Spleen (tissue), 7 donors: Measurements from ENCODE around the gene P3H1.
"Not testable (repeated sequence)": the region's sequence is repeated elsewhere in the genome, so short reads cannot be mapped to it uniquely, and the experiment has no call there.

Source experiments
- POLR2AphosphoS5 ChIP-seq, 3 donors: sonication (generic); formaldehyde crosslinking; IDR thresholded peaks; one replicate each; pipeline ENCODE4 v1.5.1; 2017; ENCODE audit warnings: antibody characterized with exemption in 3 of 3
- TF ChIP-seq, protein P1 (sequence below), 11 experiments: fragments of 200-600 bp in 7 of 11; fragments of 450-650 bp in 4 of 11; sonication (generic) in 4 of 11; IDR thresholded peaks in 8 of 11; conservative IDR thresholded peaks in 3 of 11; 1 replicate in 7 of 11; 2 replicates in 4 of 11; pipeline versions ENCODE4 v1.4.0 to v1.8.0; 2016 to 2021; ENCODE audit warnings: antibody characterized with exemption in 11 of 11, inconsistent platforms in 4 of 11, mild to moderate bottlenecking in 1 of 11
- donor health status: DM: no; HTN: no; CAD: no; lungs with moderate emphysema.
- donor health status: DM: no; HTN: no; CAD: no.
- donor health status: DM: no; HTN: no; CAD: no.

DNA sequence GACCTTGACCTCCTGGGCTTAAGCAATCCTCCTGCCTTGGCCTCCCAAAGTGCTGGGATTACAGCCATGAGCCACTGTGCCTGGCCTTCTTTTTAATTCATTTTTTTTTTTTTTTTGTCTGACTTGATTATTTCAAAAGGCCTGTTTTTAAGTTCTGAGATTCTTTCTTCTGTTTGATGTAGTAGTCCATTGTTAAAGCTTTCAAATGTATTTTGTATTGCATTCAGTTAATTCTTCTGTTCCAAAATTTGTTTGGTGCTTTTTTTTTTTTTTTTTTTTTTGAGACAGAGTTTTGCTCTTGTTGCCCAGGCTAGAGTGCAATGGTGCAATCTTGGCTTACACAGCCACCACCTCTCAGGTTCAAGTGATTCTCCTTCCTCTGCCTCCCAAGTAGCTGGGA lies 52.4 kb downstream of the P3H1 start:
- TF ChIP-seq, protein P1, sequence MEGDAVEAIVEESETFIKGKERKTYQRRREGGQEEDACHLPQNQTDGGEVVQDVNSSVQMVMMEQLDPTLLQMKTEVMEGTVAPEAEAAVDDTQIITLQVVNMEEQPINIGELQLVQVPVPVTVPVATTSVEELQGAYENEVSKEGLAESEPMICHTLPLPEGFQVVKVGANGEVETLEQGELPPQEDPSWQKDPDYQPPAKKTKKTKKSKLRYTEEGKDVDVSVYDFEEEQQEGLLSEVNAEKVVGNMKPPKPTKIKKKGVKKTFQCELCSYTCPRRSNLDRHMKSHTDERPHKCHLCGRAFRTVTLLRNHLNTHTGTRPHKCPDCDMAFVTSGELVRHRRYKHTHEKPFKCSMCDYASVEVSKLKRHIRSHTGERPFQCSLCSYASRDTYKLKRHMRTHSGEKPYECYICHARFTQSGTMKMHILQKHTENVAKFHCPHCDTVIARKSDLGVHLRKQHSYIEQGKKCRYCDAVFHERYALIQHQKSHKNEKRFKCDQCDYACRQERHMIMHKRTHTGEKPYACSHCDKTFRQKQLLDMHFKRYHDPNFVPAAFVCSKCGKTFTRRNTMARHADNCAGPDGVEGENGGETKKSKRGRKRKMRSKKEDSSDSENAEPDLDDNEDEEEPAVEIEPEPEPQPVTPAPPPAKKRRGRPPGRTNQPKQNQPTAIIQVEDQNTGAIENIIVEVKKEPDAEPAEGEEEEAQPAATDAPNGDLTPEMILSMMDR (IDR thresholded peaks at IDR 0.05 in 8 of 11, conservative IDR thresholded peaks at IDR 0.05 in 3 of 11) = not testable (repeated sequence)
- not testable (repeated sequence) for TF ChIP-seq POLR2AphosphoS5 (IDR thresholded peaks at IDR 0.05)
